Body of pancreas (tissue), 4 donors: Measurements from ENCODE around the gene MYL11. TPM values are rescaled to one million over a fixed set of nuclear protein-coding genes. Genes with fewer than 3 reads are reported as not detected.

Experiments used
- ATAC-seq: fragments of 150-250 bp; one replicate; pipeline ENCODE4 v1.9.1; 2016
- DNase-seq, 4 donors: peaks; one replicate each; pipeline ENCODE4 v3.0.0-alpha.2; 2019
- H3K27ac ChIP-seq, 4 donors: fragments of 200-600 bp; sonication (generic); 1 replicate in 3 of 4; 2 replicates in 1 of 4; pipeline versions ENCODE4 v1.5.1 to v1.6.1; 2016 to 2019; ENCODE audit warnings: mild to moderate bottlenecking in 1 of 4, mixed read lengths in 1 of 4, moderate library complexity in 1 of 4
- H3K27me3 ChIP-seq, 2 donors: fragments of 200-600 bp; sonication (generic); one replicate each; pipeline ENCODE4 v1.6.0; 2016; ENCODE audit warnings: mild to moderate bottlenecking in 1 of 2
- H3K36me3 ChIP-seq, 2 donors: fragments of 200-600 bp; sonication (generic); replicated peaks in 1 of 2; 2 replicates each; pipeline ENCODE4 v1.5.1; 2016; ENCODE audit warnings: low read depth in 2 of 2; ENCODE audit not compliant: insufficient read depth in 1 of 2
- H3K4me1 ChIP-seq: fragments of 200-600 bp; sonication (generic); one replicate; pipeline ENCODE4 v1.6.0; 2016
- H3K4me3 ChIP-seq, 2 donors: fragments of 200-600 bp; sonication (generic); 1 replicate in 1 of 2; 2 replicates in 1 of 2; pipeline ENCODE4 v1.5.1; 2016 to 2019
- H3K9me3 ChIP-seq, 3 donors: fragments of 200-600 bp; sonication (generic); 1 replicate in 2 of 3; 2 replicates in 1 of 3; pipeline ENCODE4 v1.5.1; 2016
- POLR2A ChIP-seq, 3 donors: fragments of 450-650 bp; IDR thresholded peaks; one replicate each; pipeline ENCODE4 v1.6.1; 2016; ENCODE audit warnings: antibody characterized with exemption in 3 of 3, mild to moderate bottlenecking in 2 of 3
- WGBS, 2 donors: methylation state at CpG; one replicate each; pipeline ENCODE4 v1.1.5; 2017; 5-methylcytosine and 5-hydroxymethylcytosine counted together
- intact Hi-C: fragments of 100-400 bp; cut with DNase I; formaldehyde crosslinking; loops from one replicate; pipeline ENCODE4 v1.15.1; 2023
- total RNA-seq, 2 donors: library from RNA; depleted of rRNA; stranded (reverse); fragments of >200 nt; gene quantifications; one replicate each; pipeline ENCODE4 v1.1.0, GENCODE V29; 2016
- TF ChIP-seq, protein P1 (sequence below), 7 experiments: fragments of 450-650 bp in 4 of 7; fragments of 200-600 bp in 3 of 7; sonication (generic) in 3 of 7; IDR thresholded peaks; one replicate each; pipeline ENCODE4 v1.5.1; 2016 to 2019; ENCODE audit warnings: antibody characterized with exemption in 7 of 7

MYL11 gene
- total RNA-seq, 2 donors from 2014 or later = not detected

DNA sequence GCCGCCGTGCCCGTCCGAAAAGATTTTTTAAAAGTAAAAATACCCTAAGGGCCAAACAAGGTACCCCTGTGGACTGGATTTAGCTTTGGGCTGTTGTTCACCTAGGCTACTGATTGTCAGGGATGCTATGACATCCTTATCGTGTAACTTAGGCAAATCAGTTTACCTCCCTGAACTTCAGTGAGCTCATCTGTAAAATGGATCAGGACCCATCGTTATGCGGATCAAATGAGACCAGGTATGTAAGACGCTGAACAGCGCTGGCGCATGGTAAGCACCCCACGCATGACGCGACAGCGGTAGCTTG lies 32.1 kb downstream of the MYL11 start:
- Histone ChIP-seq H3K4me1 (peaks cover 37% of the 10 kb centered on the region), H3K4me3 (peak overlapping the region in 1 of 2 donors; percentile 54), H3K27ac (peak overlapping the region in 3 of 4 donors; percentile 75 to 92 (median 90)), H3K9me3 (no peaks in the 10 kb centered on the region), H3K36me3 (no peaks in the 10 kb centered on the region), H3K27me3 (no peaks in the 10 kb centered on the region)
- intact Hi-C loops = no loop called here
- no peak for TF ChIP-seq POLR2A (IDR thresholded peaks at IDR 0.05)
- TF ChIP-seq, protein P1, sequence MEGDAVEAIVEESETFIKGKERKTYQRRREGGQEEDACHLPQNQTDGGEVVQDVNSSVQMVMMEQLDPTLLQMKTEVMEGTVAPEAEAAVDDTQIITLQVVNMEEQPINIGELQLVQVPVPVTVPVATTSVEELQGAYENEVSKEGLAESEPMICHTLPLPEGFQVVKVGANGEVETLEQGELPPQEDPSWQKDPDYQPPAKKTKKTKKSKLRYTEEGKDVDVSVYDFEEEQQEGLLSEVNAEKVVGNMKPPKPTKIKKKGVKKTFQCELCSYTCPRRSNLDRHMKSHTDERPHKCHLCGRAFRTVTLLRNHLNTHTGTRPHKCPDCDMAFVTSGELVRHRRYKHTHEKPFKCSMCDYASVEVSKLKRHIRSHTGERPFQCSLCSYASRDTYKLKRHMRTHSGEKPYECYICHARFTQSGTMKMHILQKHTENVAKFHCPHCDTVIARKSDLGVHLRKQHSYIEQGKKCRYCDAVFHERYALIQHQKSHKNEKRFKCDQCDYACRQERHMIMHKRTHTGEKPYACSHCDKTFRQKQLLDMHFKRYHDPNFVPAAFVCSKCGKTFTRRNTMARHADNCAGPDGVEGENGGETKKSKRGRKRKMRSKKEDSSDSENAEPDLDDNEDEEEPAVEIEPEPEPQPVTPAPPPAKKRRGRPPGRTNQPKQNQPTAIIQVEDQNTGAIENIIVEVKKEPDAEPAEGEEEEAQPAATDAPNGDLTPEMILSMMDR (IDR thresholded peaks at IDR 0.05) = no peak
- 12 to 16% methylated on average over 14 of the region's 14 CpGs for WGBS, 2 donors
- DNase-seq (no peak), ATAC-seq (no peak)

DNA sequence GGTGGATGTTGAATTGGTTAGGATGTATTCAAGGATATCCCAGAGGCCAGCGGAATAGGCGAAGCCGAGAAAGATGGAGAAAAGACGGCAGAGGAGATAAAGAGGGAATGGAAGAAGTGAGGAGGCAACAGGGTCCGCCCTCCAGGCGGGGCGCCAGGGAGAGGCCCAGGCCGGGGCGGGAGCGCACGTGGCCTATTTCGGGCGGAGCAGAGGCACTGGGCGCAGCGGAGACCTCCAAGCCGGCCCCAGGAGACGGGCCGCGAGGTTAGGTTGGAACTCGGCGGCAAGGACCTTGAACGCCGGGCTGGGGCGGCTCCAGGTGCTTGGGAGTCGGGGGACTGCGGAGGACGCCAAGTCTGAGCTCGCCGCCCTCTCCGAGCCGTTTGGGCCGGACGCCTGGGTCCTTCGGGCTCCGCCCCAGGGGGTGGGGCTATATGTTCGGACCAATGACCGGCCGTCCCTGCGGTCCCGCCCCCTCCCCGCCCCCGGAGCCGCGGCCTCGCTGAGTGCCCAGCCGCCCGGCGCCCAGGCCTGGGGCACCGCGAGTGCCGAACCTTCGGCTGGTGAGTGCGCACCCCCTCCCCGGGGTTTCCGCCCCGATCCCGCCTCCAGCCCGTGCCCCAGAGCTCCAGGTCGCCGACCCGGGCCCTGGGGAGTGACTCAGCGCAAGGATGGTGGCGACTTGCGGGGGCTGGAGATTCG lies 32.7 kb downstream of the MYL11 start, which contains the start of gene ZNF771:
ZNF771 (plus strand) TSS at position 505 of the 702 bp plus-strand sequence. CDS start 448 bp downstream, outside the sequence.
- Histone ChIP-seq H3K9me3 (no peaks in the 10 kb centered on the region), H3K27me3 (no peaks in the 10 kb centered on the region), H3K4me1 (peaks cover 32% of the 10 kb centered on the region), H3K4me3 (peak within 1 kb of the TSS; percentile 54 to 57), H3K27ac (peak within 1 kb of the TSS; percentile 64 to 92 (median 82)), H3K36me3 (no peaks in the 10 kb centered on the region)
- TF ChIP-seq, protein P1 (IDR thresholded peaks at IDR 0.05) = no peak
- TF ChIP-seq POLR2A (IDR thresholded peaks at IDR 0.05) = peak; percentile 35 to 73 (median 68)
- intact Hi-C loops = no loop called here
- DNase-seq = peak; percentile 95 to 97 (median 95)
- WGBS, 2 donors = 0 to 1% methylated on average over 14 to 51 of the region's 65 CpGs
- peak; percentile 95 for ATAC-seq

DNA sequence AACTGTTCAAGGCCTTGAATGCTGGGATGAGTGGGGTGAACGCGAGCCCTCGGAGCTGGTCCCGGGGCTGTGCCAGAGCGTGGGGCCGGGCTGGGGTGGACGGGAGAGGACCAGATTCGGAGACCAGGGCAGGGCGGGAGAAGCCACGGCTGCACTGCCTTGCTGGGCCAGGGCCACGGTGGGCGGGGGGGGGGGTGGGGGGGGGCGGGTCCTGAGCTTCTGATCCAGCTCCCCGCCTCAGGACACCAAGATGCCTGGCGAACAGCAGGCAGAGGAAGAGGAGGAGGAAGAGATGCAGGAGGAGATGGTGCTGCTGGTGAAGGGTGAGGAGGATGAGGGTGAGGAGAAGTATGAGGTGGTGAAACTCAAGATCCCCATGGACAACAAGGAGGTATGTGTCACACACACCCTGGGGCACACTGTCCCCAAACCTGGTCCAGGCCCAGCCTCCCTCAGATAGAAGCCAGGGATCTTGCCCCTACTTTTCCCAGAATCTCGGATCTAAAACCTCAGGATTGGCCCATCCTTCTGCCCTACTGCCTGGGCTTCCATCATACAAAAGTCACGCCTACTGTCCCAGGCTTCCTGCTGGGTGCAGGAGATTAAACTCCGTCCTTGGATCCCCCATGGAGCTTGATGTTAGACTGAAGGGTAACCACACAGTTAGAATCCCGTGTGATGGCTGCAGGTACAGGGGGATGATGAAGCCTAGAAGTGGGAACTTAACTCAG lies 33.4 kb downstream of the MYL11 start:
- H3K27ac ChIP-seq = peak overlapping the region; percentile 64 to 92 (median 82)
- no peak for DNase-seq
- intact Hi-C loops = no loop called here
- H3K4me1 ChIP-seq = peaks cover 38% of the 10 kb centered on the region
- no peaks in the 10 kb centered on the region for H3K27me3 ChIP-seq
- peak overlapping the region; percentile 54 to 57 for H3K4me3 ChIP-seq
- TF ChIP-seq, protein P1 (IDR thresholded peaks at IDR 0.05) = no peak
- TF ChIP-seq POLR2A (IDR thresholded peaks at IDR 0.05) = no peak
- H3K9me3 ChIP-seq = no peaks in the 10 kb centered on the region
- ATAC-seq = peak; percentile 2
- no peaks in the 10 kb centered on the region for H3K36me3 ChIP-seq
- 12 to 14% methylated on average over 13 to 18 of the region's 19 CpGs for WGBS, 2 donors

DNA sequence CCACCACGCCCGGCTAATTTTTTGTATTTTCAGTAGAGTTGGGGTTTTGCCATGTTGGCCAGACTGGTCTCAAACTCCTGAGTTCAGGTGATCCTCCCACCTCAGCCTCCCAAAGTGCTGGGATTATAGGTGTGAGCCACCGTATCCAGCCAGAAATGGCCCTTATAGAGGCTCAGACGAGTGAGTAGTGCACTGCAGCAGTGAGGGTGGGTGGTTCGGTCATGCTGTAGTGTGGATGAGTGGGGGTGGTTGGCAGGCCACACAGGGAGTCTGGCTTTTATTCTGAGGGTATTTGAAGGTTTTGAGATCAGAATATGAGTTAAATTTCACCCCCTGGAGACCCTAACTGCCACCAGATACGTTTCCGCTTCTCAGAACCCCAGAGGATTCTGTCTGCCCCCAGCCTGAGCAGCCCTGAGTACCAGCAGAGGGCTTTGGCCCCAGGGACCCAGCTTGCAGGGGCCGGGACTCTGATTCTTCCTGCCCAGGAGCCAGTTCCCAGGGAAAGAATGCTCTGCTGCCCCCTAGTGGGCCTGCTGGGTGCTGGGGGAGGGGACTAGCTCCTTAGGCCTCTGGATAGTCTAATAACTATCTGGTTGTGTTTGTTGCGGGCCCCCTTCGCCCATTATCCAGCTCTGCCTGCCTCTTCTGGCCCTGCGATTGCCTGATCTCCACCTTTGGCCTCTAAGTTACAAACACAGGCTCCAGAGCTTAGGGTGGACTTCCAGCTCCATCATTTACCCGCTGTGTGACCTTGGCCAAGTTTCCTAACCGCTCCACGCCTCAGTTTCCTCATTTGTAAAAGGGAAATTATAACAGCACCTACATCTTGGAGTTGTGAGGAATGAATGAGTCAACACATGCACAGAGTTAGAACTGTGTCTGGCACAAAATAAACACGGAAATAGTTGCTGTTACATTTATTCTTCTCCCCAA lies 34.8 kb downstream of the MYL11 start:
- ATAC-seq = peak; percentile 70
- H3K9me3 ChIP-seq = no peaks in the 10 kb centered on the region
- no peak overlapping the region for H3K4me3 ChIP-seq
- DNase-seq = peak; percentile 91 to 95 (median 93)
- H3K36me3 ChIP-seq = no peaks in the 10 kb centered on the region
- peaks cover 52% of the 10 kb centered on the region for H3K4me1 ChIP-seq
- intact Hi-C loops = no loop called here
- TF ChIP-seq POLR2A (IDR thresholded peaks at IDR 0.05) = no peak
- TF ChIP-seq, protein P1 (IDR thresholded peaks at IDR 0.05) = peak; percentile 93 to 97 (median 96)
- H3K27ac ChIP-seq = peak overlapping the region; percentile 36 to 68 (median 50)
- no peaks in the 10 kb centered on the region for H3K27me3 ChIP-seq
- WGBS, 2 donors = 34 to 45% methylated on average over 10 to 15 of the region's 15 CpGs
